ENCODE results near the gene PAFAH2.
A peak's percentile ranks its signal among the peaks of the same experiment; 100 is the strongest.

PAFAH2 gene

GRCh38 chr1:26029864-26030481 lies 32.1 kb upstream of the PAFAH2 start:
- no peak for DNase-seq

GRCh38 chr1:26029054-26029863 lies 31.4 kb upstream of the PAFAH2 start:
- no peak for DNase-seq

- DNase-seq = no peak
Measured at GRCh38 chr1:26028490-26028980, 30.7 kb upstream of the PAFAH2 start.

- DNase-seq = no peak
Measured at GRCh38 chr1:26027716-26028489, 30.0 kb upstream of the PAFAH2 start.

- no peak for DNase-seq
Measured at GRCh38 chr1:26025517-26025916, 27.7 kb upstream of the PAFAH2 start.

GRCh38 chr1:26025060-26025459 lies 27.2 kb upstream of the PAFAH2 start:
- DNase-seq = no peak

GRCh38 chr1:26023826-26024225 lies 26.0 kb upstream of the PAFAH2 start:
- no peak for DNase-seq

GRCh38 chr1:26023009-26023408 lies 25.1 kb upstream of the PAFAH2 start:
- no peak for DNase-seq

GRCh38 chr1:26022404-26022779 lies 24.5 kb upstream of the PAFAH2 start:
- DNase-seq = no peak

GRCh38 chr1:26021647-26022403 lies 24.0 kb upstream of the PAFAH2 start, which contains the start of gene EXTL1:
Gene EXTL1 (plus strand): TSS chr1:26021775. CDS start chr1:26022647, 872 bp downstream.
- DNase-seq = no peak

- no peak for DNase-seq
Measured at GRCh38 chr1:26020941-26021646, 23.2 kb upstream of the PAFAH2 start.

- no peak for DNase-seq
Measured at GRCh38 chr1:26020330-26020768, 22.5 kb upstream of the PAFAH2 start.

- no peak for DNase-seq
Measured at GRCh38 chr1:26019641-26020315, 21.9 kb upstream of the PAFAH2 start.

- DNase-seq = no peak
Measured at GRCh38 chr1:26017606-26018005, 19.7 kb upstream of the PAFAH2 start.

- DNase-seq = no peak
Measured at GRCh38 chr1:26016953-26017545, 19.2 kb upstream of the PAFAH2 start.

- no peak for DNase-seq
Measured at GRCh38 chr1:26016258-26016952, 18.5 kb upstream of the PAFAH2 start.

GRCh38 chr1:26015358-26015757 lies 17.5 kb upstream of the PAFAH2 start:
- DNase-seq = peak; percentile 37

GRCh38 chr1:26014179-26014578 lies 16.3 kb upstream of the PAFAH2 start:
- DNase-seq = no peak

- DNase-seq = no peak
Measured at GRCh38 chr1:26012864-26013263, 15.0 kb upstream of the PAFAH2 start.

- no peak for DNase-seq
Measured at GRCh38 chr1:26010825-26011224, 13.0 kb upstream of the PAFAH2 start.

All from CD4-positive, alpha-beta T cell treated with Interleukin-15 for 1 hour (primary cell).